A549 (cell line): ENCODE results near the gene NRIP1.

Source experiments
- CBX8 ChIP-seq: fragments of 200-600 bp; sonication (generic); IDR thresholded peaks from 2 replicates; pipeline ENCODE4 v1.6.1; 2016
- CEBPB ChIP-seq, 2 experiments: fragments of >200 bp in 1 of 2; sonication (Bioruptor Twin) in 1 of 2; formaldehyde crosslinking in 1 of 2; IDR thresholded peaks; 2 replicates each; pipeline ENCODE4 v1.6.1; 2012 to 2016
- EHMT2 ChIP-seq: fragments of 200-600 bp; sonication (generic); IDR thresholded peaks from 2 replicates; pipeline ENCODE4 v1.6.1; 2016; ENCODE audit warnings: antibody characterized with exemption, low read depth, mild to moderate bottlenecking, moderate library complexity
- EP300 ChIP-seq, 2 experiments: fragments of >200 bp; sonication (Bioruptor Twin); formaldehyde crosslinking; IDR thresholded peaks; 2 replicates in 1 of 2; 3 replicates in 1 of 2; pipeline ENCODE4 v1.6.1; 2016 to 2017
- KDM1A ChIP-seq: fragments of 200-600 bp; sonication (generic); IDR thresholded peaks from 2 replicates; pipeline ENCODE4 v1.6.1; 2016; ENCODE audit warnings: low read depth, mild to moderate bottlenecking
- MAFK ChIP-seq: fragments of 450-650 bp; IDR thresholded peaks from 2 replicates; pipeline ENCODE4 v1.6.1; 2014; ENCODE audit not compliant: partially characterized antibody
- NR3C1 ChIP-seq: fragments of >200 bp; sonication (Bioruptor Twin); formaldehyde crosslinking; IDR thresholded peaks from 3 replicates; pipeline ENCODE4 v1.6.1; 2017
- POLR2A ChIP-seq: IDR thresholded peaks from 2 replicates; pipeline ENCODE4 v1.6.1; 2012; ENCODE audit warnings: mild to moderate bottlenecking, low read length
- RCOR1 ChIP-seq: fragments of 150-350 bp; IDR thresholded peaks from 2 replicates; pipeline ENCODE4 v1.6.1; 2014; ENCODE audit warnings: antibody characterized with exemption, low read length, low read depth
- ZSCAN20 ChIP-seq: fragments of 250-450 bp; sonication (Bioruptor Pico); IDR thresholded peaks from 2 replicates; pipeline ENCODE4 v1.8.0; 2022; ENCODE audit warnings: mild to moderate bottlenecking, moderate library complexity
- TF ChIP-seq, protein P1 (sequence below): fragments of >200 bp; sonication (Bioruptor Twin); formaldehyde crosslinking; IDR thresholded peaks from 3 replicates; pipeline ENCODE4 v1.5.1; 2016

GRCh38 chr21:15066123-15066575 is 1.3 kb upstream of the NRIP1 start:
- TF ChIP-seq POLR2A (no peak), EHMT2 (no peak), NR3C1 (no peak), KDM1A (no peak), EP300 (IDR thresholded peaks at IDR 0.05) (no peak), ZSCAN20 (no peak), CBX8 (no peak), CEBPB (IDR thresholded peaks at IDR 0.05) (0 out of 4 replicates have a peak, but pooled peaks of 1 of the 2 experiments have one; percentile 5), RCOR1 (no peak), MAFK (no peak)
- TF ChIP-seq, protein P1, sequence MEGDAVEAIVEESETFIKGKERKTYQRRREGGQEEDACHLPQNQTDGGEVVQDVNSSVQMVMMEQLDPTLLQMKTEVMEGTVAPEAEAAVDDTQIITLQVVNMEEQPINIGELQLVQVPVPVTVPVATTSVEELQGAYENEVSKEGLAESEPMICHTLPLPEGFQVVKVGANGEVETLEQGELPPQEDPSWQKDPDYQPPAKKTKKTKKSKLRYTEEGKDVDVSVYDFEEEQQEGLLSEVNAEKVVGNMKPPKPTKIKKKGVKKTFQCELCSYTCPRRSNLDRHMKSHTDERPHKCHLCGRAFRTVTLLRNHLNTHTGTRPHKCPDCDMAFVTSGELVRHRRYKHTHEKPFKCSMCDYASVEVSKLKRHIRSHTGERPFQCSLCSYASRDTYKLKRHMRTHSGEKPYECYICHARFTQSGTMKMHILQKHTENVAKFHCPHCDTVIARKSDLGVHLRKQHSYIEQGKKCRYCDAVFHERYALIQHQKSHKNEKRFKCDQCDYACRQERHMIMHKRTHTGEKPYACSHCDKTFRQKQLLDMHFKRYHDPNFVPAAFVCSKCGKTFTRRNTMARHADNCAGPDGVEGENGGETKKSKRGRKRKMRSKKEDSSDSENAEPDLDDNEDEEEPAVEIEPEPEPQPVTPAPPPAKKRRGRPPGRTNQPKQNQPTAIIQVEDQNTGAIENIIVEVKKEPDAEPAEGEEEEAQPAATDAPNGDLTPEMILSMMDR = no peak
